Amniotic epithelial cell (primary cell): ENCODE results near the gene CHD6.

ENCODE experiments used
- DNase-seq: peaks from one replicate; pipeline ENCODE4 v3.0.0-alpha.2; 2010; ENCODE audit warnings: low read depth

CHD6 gene

DNA sequence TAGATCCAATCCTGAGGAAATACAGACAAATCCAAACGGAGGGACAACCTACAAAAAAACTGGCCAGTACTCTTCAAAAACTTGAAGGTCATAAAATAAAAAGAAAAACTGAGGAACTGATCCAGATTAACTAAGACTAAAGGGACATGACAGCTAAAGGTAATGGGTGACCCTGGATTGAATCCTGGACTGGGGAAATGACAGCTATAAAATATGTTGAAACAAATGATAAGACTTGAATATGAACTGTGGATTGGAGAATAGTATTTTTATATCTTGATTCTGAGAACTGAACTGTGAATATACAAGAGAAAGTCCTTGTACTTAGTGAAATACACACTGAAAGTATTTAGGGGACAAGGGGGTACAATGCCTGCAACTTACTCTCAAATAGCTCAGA, 154.6 kb downstream of the CHD6 start:
- no peak for DNase-seq

DNA sequence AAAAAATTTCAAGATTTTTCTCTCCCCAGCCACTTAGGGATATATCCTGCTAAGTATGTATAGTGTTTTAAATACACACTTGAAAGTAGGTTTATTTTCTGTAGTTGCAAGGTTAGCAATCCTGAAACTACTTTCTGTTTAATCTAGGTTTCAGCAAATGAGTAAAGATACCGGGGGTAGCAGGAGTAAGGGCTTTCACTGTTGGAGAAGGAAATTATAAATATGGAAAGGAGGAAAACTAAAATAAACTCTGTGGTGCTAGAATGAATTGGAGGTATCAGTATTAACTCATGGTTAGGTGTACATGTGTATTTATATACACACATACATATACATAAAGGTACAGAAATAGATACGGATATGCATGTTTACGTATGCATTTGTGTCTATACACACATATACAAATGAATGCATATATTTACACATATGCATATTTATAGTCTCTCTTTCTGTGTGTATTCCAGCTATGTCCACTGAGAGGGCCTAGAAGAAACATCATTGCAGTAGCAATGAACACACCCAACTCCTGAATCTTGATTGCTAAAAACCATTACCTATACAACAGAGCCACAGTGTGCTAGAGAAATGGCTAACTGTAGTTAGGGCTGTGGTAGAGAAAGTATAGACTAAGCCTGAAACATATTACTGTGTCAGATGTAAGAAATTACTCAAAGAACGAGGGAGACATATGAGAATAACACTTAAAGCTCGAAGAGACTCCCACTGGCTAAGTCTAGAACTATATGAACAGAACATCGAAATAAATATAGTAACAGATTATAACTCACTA, 155.6 kb downstream of the CHD6 start:
- DNase-seq = no peak

DNA sequence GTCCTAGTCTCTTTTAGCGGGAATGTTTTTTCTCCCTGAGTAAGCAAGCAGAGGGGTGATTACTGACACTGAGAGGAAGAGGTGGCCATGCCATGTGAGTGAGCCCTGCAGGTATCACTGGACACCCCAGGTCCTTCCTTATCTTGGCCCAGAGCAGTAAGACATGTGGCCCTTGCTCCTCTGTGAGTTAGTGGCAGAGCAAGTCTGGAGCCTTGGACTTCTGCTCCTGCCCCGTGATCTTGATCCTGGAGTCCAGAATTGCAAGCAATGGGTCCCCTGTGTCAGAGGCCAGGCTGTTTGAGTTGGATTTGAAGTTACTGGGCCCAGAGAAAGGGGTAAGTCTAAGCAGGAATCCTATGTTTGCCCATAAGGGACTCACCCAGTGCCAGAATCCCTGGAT, 159.4 kb downstream of the CHD6 start:
- no peak for DNase-seq

DNA sequence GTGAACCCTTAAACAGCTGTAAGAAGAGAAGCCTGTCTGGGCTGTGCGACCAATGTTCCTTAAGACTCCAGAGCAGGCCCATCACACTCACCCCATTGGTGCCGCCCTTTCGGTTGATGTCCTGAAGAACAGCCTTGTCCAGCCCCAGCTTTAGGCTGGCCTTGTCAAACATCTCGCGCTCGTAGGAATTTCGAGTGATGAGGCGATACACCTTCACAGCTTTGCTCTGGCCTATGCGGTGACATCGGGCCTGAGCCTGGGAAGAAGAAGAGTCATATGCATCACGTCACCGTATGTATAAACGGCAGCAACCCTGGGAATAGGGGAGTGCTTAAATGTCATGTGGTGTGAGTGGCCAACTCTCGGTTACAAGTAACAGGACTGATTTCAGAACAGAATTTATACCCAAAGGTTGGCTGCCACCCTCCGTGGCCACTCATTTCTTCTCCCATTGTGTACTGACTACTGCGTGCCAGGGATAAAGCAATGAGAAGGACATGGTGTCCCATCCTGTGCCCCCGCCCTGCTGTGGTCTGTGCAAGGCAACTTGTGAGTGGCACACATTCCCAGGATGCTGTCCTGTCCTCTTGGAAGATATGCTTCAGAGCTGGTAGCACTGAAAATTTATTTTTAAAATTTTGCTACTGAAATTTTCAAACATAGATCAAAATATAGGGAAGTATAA, 160.9 kb downstream of the CHD6 start:
- DNase-seq = no peak

DNA sequence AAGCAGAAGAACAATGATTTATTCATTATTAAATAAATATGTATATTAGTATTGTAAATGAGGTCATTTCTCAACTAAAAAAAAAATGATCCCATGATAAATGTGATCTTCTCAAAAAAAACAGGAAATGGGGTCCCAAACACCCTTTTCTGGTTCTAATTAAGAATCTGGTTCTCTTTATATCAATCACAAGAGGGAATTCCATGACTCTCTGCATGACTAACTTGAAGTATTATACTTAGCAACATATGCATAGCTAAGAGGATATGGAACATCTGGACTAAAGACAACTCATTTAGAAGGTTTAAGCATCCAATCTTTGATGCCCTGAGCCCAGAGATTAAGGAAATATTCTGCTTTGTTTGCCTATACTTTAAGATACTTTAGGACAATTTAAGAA, 161.8 kb downstream of the CHD6 start:
- DNase-seq = no peak

DNA sequence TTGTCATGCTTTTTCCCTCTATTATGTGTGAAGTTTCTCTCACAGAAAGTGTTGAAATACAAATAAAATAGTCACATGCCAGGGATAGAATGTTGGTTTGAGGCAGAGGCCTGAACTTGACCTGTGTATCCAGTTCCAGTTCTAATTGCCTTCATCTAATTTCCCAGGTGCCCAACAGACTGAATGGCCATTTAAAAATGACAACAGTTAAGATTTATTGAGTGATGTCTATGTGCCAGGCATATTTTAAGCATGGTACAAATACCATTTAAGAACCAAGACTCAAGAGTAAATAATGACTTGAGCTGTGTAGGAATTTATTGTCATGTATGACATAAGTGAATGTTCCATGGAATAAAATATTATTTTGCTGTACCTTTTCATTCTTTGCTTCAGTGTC, 163.9 kb downstream of the CHD6 start:
- DNase-seq = no peak

DNA sequence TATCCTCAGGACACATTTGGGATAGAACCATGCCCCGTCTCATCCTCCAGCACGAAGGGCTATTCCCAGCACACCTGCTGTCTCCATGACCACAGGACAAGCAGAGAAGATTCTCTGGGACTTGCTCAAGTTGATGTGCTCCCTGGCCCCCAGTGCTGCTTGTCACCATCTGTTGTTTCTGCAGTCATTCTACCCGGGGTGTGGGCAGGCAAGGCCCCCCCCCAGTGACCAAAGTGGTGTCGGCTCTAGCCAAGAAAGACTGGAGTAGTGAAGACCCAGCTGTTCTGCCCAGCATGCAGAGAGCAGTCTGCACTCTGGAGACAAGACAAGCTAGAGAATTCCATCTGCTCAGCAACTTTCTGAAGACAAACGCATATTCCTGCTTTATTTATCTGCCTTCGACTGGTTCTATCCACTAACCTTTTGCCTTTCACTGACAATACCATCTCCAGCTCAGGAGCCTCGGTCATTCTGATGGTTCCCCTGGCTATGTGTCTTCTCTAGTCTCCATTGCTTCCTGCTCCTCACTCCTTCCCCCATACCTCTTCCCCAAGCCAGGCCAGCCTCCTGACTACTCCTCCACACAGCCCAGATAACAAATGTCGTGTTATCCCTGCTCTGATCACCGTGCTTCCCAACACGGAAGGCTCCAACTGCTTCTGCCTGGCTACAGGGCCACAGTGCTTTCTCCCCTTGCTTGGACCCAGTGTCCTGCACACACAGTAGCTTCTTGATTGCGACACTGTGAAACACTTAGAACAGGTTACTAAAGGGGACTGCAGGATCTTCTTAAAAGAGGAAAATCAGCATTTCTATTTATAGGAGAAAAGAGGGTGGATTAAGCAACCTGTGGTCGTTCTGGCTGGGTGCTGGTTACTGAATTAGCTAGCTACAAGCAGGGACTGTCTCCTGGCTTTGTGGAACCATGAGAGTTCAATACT, 164.9 kb downstream of the CHD6 start:
- no peak for DNase-seq

DNA sequence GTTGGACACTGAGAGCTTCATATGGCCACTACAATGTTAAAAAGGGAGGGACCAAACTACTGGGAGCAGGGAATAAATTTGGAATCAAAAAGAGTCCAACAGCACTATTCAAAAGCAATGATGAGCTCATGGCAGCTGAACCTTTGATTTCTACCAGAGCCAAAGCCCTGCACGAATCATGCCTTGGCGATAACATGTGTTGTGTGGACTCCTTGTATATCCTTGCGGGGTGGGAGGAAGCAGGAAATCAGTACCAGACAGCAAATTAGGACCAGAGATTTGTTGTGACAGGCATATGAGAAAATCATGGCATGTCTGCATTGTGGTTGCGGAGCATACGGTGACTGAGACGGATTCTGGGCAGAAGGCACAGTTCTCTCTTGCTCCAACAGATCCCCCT, 166.0 kb downstream of the CHD6 start:
- no peak for DNase-seq

DNA sequence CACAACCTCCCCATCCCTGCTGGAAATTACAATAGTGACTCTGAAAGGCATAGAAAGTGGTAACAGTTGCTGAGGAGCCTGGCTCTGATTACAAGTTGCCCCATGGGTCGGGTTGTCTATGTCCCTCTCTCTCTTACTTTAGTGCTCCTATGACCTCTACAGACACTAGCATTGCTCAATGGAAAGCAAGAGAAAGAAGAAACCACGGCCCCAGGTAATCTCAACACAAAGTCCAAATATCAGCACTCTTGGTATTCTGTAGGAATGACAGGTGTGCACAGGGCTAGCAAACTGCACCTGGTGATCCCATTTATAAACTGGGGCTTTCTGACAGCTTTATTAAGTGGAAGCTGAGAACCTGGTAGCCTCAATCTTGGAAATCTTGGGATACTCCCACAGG, 171.2 kb downstream of the CHD6 start:
- no peak for DNase-seq

DNA sequence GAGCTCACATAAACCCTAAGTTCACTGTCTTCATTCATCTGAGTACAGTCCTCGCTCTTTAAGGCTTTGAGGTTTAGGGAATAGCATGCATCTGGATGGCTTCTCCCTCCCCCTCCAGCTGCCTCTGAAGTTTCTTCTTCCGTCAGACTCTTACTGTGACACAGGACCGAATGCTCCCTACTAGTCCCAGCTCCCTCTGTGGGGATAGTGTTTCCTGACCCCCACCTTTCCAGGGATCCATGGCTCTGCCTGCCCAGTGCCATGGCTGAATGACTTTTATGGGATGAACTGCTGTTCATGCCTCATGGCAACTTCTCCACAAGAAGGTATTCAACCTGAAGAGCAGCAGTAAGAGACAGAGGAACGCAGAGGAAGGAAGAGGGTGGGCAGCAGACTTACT, 171.7 kb downstream of the CHD6 start:
- no peak for DNase-seq

DNA sequence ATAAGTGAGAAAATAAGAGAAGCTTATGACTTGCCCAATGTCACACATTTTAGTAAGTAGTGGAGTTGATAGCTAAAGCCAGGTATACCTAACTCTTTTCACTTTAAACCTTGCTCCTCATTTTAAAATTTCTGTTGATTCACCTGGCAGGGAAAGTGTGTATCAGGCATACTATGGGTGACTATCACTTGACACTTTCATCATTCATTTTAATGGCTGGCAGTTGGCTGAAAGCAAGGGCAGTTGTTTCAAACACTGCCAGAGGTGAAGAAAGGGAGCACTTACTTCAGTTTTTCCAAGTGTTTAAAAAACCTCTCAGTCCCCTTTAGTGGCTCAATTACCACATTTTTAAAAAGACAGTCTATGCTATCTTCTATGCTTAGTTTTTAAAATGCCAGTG, 173.4 kb downstream of the CHD6 start:
- no peak for DNase-seq

DNA sequence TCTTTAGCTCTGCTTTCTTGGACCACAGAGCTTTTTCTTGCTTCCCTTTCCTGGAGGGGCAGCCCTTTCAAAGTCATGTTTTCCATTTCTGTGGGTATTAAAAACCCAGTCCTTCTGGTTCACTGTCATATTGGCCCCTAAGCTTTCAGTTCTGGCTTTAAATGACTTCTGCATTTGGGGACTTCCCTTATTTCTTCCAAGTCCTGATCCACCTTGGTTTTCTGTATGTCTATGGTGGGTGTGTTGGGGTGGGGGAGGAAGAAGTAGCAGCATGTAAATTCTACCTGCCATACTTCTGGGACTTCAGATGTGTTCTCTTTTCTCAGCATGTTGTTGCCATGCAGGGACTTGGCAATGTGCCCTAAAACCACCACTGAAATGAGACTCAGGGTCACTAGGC, 174.5 kb downstream of the CHD6 start:
- no peak for DNase-seq

DNA sequence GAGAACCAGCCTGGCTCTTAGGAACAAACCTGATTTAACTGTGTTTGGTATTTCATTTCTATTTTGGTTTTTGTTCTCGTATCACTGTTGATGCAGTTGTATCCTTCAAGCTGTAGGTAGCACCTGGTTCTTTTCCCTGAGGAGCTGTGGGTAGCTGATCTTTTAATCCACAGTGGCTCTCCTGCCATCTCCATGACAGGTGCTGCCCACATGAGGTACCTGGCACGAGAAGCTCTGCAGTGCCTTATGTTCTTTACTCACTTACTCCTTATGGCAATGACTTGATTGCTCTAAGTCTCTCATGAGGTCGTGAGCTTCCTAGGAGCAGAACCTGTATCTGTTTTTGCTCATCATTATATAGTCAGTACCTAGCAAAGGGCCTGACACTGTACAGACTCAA, 177.3 kb downstream of the CHD6 start:
- DNase-seq = no peak

DNA sequence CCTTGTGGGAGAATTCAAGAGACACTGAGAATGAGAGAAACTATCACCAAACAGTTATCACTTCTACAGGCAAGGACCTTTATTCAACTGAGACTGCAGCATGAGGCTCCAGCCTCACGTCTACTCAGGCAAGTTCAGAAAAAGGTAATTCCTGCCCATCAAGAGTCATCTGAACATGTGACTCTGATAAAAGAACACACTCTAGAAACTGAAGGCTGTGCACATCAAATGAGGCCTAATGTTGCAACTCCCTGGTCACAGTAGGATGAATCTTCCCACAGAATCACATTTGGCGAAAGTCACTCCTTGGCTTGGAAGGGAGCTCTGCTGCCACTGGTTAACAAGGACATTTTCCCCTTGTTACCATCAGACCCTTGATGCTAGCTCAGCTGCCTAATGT, 180.3 kb downstream of the CHD6 start:
- peak; percentile 82 for DNase-seq

DNA sequence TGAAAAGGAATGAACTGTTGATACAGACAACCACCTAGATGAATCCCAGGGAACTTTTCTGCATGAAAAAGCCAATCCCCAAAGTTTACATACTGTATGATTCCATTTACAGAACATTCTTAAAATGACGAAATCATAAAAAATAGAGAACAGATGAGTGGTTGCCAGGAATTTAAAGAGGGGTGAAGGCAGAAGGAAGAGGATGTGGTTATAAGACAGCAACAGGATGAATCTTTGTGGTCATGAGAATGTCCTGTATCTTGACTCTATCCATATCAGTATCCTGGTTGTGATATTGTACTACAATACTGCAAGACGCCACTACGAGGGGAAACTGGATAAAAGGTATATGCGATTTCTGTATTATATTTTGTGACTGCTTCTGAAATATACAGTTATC, 181.5 kb downstream of the CHD6 start:
- DNase-seq = peak; percentile 97

DNA sequence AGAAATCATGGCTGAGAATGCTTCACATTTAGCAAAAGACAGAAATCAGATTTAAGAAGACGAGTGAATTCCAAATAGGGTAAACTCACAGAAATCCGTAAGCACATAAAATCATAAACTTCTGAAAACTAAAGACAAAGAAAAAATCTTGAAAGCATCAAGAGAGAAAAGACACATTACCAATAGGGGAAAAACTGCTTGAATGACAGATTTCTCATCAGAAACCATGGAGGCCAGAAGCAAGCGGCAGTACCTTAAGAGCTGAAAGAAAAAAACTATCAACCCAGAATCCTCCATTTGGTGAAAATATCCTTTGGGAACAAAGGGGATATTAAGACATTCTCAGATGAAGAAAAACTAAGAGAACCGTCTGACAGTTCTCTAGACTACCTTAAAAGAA, 185.0 kb downstream of the CHD6 start:
- DNase-seq = no peak

DNA sequence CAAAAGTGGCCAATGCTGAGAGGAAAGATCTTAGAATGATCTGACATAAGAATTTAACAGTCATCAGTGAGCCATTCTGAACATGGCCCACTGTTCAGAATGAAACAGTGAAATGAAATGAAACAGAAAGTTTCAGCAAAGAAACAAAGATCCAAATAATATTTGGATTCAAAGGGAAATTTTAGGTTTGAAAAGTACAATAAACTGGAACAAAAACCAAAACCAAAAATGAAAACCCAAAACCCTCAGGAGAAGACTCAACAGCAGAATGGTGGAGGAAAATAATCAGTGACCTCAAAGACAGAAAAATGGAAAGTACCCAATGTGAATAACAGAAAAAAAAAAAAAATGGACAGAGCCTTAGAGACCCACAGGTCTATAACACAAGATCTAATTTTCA, 185.4 kb downstream of the CHD6 start:
- no peak for DNase-seq

DNA sequence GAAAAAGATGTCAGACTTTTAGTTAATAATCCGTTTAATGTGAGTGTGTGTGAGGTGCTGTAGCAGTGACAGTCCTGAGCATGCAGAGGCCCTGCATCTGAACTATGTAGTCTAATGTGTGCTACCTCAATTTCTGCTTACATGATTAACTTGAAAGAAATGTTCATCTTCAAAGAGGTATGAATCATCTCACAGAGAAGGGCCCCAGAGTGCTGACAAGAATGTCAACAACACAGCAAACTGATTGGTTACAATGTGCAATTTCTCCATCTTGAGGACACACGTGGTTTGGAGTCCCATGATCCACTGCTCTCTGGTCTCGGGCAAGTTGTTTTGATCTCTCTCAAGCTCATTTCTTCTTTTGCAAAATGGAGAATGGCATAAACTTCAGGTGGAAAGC, 189.9 kb downstream of the CHD6 start:
- DNase-seq = peak; percentile 95

DNA sequence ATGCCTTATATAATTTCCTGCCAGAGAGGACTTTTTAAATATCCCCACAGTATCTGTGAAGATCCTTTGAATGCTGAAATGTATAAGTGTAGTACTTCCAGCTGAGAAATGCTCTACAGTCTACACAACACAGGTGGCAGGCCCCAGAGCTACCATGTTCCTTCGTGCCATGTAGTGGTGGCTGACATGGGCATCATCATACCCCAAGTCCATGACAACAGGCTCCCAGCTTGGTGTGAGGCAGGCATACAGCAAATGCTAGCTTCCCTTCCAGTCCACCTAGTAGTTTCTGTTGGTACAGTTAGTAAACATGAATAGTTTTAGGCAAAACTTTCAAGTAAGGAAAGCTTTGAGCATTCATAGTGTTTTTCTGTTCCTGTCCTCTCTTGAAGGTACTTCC, 190.3 kb downstream of the CHD6 start:
- DNase-seq = no peak

DNA sequence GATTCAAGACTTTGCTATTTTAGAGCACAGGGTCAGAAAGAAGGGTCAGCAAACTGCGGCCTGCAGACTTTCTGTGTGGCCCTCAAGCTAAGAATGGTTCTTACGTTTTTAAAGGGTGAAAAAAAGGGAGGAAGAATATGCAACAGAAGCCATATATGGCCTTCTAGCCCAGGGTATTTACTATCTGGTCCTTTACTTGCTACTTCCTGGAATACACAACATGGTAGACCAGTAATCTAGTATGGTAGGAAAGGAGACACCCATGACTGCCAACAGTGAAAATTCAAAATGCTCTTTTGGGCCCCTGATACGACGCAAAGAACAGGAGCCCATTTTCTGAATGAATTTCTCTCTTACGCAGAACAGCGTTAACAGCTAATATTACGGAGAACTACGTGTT, 191.2 kb downstream of the CHD6 start:
- DNase-seq = no peak

DNA sequence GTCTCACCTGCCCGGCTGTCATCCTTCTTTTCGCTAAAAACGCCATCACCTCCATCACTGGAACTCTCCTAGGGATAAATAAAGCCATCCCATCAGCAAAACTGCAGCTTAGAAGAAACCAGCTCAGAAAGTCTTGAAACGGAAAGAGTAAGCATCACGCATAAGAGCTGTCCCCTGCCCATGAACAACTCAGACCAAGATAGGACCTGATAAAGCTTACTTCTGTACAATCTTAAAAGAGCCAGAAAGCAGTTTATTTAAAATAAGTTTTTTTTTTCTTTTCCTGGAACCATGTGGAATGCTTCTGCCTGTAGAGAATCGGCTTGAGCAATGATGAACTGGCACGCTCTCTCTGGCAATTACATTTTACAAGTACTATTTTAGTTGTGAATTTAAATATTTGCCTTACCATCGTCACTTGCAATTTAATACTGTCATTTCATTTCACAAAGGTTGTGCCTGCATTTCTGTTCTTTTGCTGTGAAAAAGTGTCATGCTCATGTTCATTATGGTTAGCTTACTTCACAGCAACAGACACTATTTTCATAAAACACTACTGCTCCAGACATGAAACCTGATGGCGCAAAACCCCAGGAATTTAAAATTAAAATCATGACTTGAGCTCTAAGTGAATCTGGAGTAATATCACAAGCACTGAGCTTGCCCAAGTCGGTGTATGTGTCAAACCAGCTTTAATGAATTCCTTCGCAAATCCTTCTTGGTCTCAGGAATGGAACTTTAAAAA, 191.9 kb downstream of the CHD6 start:
- peak; percentile 35 for DNase-seq
